H1 (cell line): ENCODE results near the gene ETS1. TPM values are rescaled to one million over a fixed set of nuclear protein-coding genes. Genes with fewer than 3 reads are reported as not detected.

Source experiments
- CTCF ChIA-PET: fragments of 300-600 bp; sonication (Branson Sonifier 250); formaldehyde crosslinking; loops from one replicate; lab custom pipeline; 2021; ENCODE audit not compliant: partially characterized antibody; lab: Charles Lee
- POLR2A ChIA-PET: fragments of 300-600 bp; sonication (Branson Sonifier 250); formaldehyde crosslinking; loops from one replicate; lab custom pipeline; 2021; ENCODE audit warnings: inconsistent platforms; ENCODE audit not compliant: partially characterized antibody; lab: Charles Lee
- DNase-seq, 2 experiments: peaks; one replicate each; pipeline versions ENCODE4 v3.0.0 to v3.0.0-alpha.2; 2010 to 2022; ENCODE audit warnings: low spot score in 2 of 2, low read depth in 1 of 2, mixed read lengths in 1 of 2
- FAIRE-seq: peaks from 2 replicates; lab custom pipeline; 2011; peaks lifted over from hg19 to GRCh38; lab: Jason Lieb, UNC
- H2AFZ ChIP-seq: 2 replicates; pipeline ENCODE4 v1.8.1; 2012; ENCODE audit warnings: low read length, inconsistent platforms
- H2AK5ac ChIP-seq: 2 replicates; pipeline ENCODE4 v1.6.1; 2013; ENCODE audit warnings: low read depth, low read length
- H2BK120ac ChIP-seq: replicated peaks from 2 replicates; pipeline ENCODE3; 2013; ENCODE audit warnings: low read depth, low read length, inconsistent platforms
- H2BK12ac ChIP-seq: 2 replicates; pipeline ENCODE4 v1.6.1; 2013; ENCODE audit warnings: low read depth, low read length
- H2BK15ac ChIP-seq: 2 replicates; pipeline ENCODE4 v1.6.1; 2013; ENCODE audit warnings: low read length
- H2BK20ac ChIP-seq: 2 replicates; pipeline ENCODE4 v1.6.1; 2013; ENCODE audit warnings: low read length
- H2BK5ac ChIP-seq: 2 replicates; pipeline ENCODE4 v1.6.1; 2013; ENCODE audit warnings: low read depth, low read length
- H3K14ac ChIP-seq: 2 replicates; pipeline ENCODE4 v1.6.1; 2013; ENCODE audit warnings: inconsistent platforms; ENCODE audit not compliant: insufficient read length
- H3K18ac ChIP-seq: 2 replicates; pipeline ENCODE4 v1.6.1; 2013; ENCODE audit warnings: low read length; ENCODE audit errors: extremely low read depth
- H3K23ac ChIP-seq: 2 replicates; pipeline ENCODE4 v1.6.1; 2013; ENCODE audit warnings: inconsistent platforms; ENCODE audit not compliant: insufficient read length
- H3K23me2 ChIP-seq: 2 replicates; pipeline ENCODE4 v1.6.1; 2013; ENCODE audit warnings: low read depth, low read length
- H3K27ac ChIP-seq: 2 replicates; pipeline ENCODE4 v1.6.1; 2011; ENCODE audit warnings: low read depth, low read length, inconsistent platforms
- H3K27me3 ChIP-seq, 4 experiments: replicated peaks in 1 of 4; 1 replicate in 1 of 4; 2 replicates in 3 of 4; pipeline versions ENCODE4 v1.6.1 to v1.8.1; 2011 to 2013; ENCODE audit warnings: low read length in 3 of 4, mild to moderate bottlenecking in 3 of 4, inconsistent platforms in 2 of 4, mixed read lengths in 2 of 4, moderate library complexity in 1 of 4; ENCODE audit not compliant: control insufficient read depth in 3 of 4, insufficient read depth in 3 of 4; ENCODE audit errors: extremely low read depth in 1 of 4
- H3K36me3 ChIP-seq, 4 experiments: 2 replicates each; pipeline versions ENCODE4 v1.6.1 to v1.8.1; 2011 to 2013; ENCODE audit warnings: mild to moderate bottlenecking in 4 of 4, low read length in 3 of 4, moderate library complexity in 2 of 4, control low read depth in 1 of 4, inconsistent platforms in 1 of 4; ENCODE audit not compliant: insufficient read depth in 4 of 4, control insufficient read depth in 2 of 4
- H3K4ac ChIP-seq: replicated peaks from 2 replicates; pipeline ENCODE3; 2013; ENCODE audit warnings: low read length, low read depth, mixed read lengths, inconsistent platforms; ENCODE audit not compliant: insufficient read length
- H3K4me1 ChIP-seq, 4 experiments: replicated peaks in 1 of 4; 1 replicate in 1 of 4; 2 replicates in 3 of 4; pipeline versions ENCODE4 v1.6.1 to v1.8.1; 2011 to 2013; ENCODE audit warnings: low read length in 3 of 4, inconsistent platforms in 2 of 4, mixed read lengths in 1 of 4; ENCODE audit not compliant: insufficient read depth in 4 of 4, control insufficient read depth in 3 of 4
- H3K4me2 ChIP-seq, 2 experiments: 2 replicates each; pipeline versions ENCODE4 v1.6.1 to v1.8.1; 2011 to 2013; ENCODE audit warnings: low read depth in 2 of 2, low read length in 2 of 2, control low read depth in 1 of 2, inconsistent platforms in 1 of 2, mild to moderate bottlenecking in 1 of 2; ENCODE audit not compliant: insufficient read depth in 1 of 2
- H3K4me3 ChIP-seq, 4 experiments: fragments of 200-600, 300-600 bp in 1 of 4; sonication (generic), shearing (Covaris generic), sonication (Bioruptor Twin) in 1 of 4; 2 replicates each; pipeline versions ENCODE4 v1.5.1 to v1.8.1; 2011 to 2016; ENCODE audit warnings: low read length in 4 of 4, low read depth in 3 of 4, control low read depth in 2 of 4, inconsistent platforms in 2 of 4, mild to moderate bottlenecking in 2 of 4, mixed read lengths in 1 of 4, moderate library complexity in 1 of 4; ENCODE audit not compliant: insufficient read depth in 2 of 4; ENCODE audit errors: extremely low read depth in 1 of 4
- H3K56ac ChIP-seq: replicated peaks from 2 replicates; pipeline ENCODE3; 2013; ENCODE audit warnings: low read depth, mild to moderate bottlenecking, mixed read lengths, low read length, inconsistent platforms; ENCODE audit not compliant: insufficient read length
- H3K79me1 ChIP-seq: 2 replicates; pipeline ENCODE4 v1.6.1; 2013; ENCODE audit warnings: low read depth, low read length, control low read depth
- H3K79me2 ChIP-seq, 2 experiments: 2 replicates each; pipeline versions ENCODE4 v1.6.1 to v1.8.1; 2012 to 2013; ENCODE audit warnings: low read length in 2 of 2, mild to moderate bottlenecking in 2 of 2, inconsistent platforms in 1 of 2; ENCODE audit not compliant: insufficient read depth in 2 of 2, control insufficient read depth in 1 of 2
- H3K9ac ChIP-seq, 4 experiments: replicated peaks in 1 of 4; 1 replicate in 1 of 4; 2 replicates in 3 of 4; pipeline versions ENCODE4 v1.6.1 to v1.8.1; 2011 to 2013; ENCODE audit warnings: low read depth in 3 of 4, low read length in 3 of 4, control low read depth in 2 of 4, mild to moderate bottlenecking in 2 of 4, moderate library complexity in 2 of 4, inconsistent platforms in 1 of 4; ENCODE audit errors: extremely low read depth in 1 of 4
- H3K9me3 ChIP-seq, 2 experiments: 2 replicates each; pipeline versions ENCODE4 v1.6.1 to v1.8.1; 2012 to 2013; ENCODE audit warnings: mild to moderate bottlenecking in 2 of 2, moderate library complexity in 2 of 2, control low read depth in 1 of 2, inconsistent platforms in 1 of 2, low read depth in 1 of 2, low read length in 1 of 2, mixed read lengths in 1 of 2; ENCODE audit not compliant: insufficient read depth in 2 of 2
- H4K20me1 ChIP-seq, 2 experiments: replicated peaks in 1 of 2; 2 replicates each; pipeline versions ENCODE3 to v1.8.1; 2011 to 2013; ENCODE audit warnings: inconsistent platforms in 2 of 2, low read length in 2 of 2, mild to moderate bottlenecking in 1 of 2; ENCODE audit not compliant: insufficient read depth in 2 of 2, control insufficient read depth in 1 of 2
- H4K5ac ChIP-seq: 2 replicates; pipeline ENCODE4 v1.6.1; 2013; ENCODE audit warnings: low read length, low read depth, mixed read lengths, inconsistent platforms; ENCODE audit not compliant: insufficient read length
- H4K8ac ChIP-seq: 2 replicates; pipeline ENCODE4 v1.8.0; 2013; ENCODE audit warnings: mild to moderate bottlenecking, moderate library complexity, low read length, inconsistent platforms; ENCODE audit not compliant: insufficient read depth; ENCODE audit errors: extremely low read depth
- H4K91ac ChIP-seq: replicated peaks from 2 replicates; pipeline ENCODE3; 2013; ENCODE audit warnings: low read length, mixed read lengths, inconsistent platforms; ENCODE audit not compliant: insufficient read length
- FOSL1 ChIP-seq: IDR thresholded peaks from 2 replicates; pipeline ENCODE4 v1.6.1; 2011; ENCODE audit warnings: mild to moderate bottlenecking, low read depth, low read length, moderate library complexity; ENCODE audit not compliant: insufficient read depth
- TBP ChIP-seq: IDR thresholded peaks from 2 replicates; pipeline ENCODE4 v1.6.1; 2011; ENCODE audit warnings: low read depth, low read length, improper control_type of control experiment
- WGBS, 2 experiments: shearing (Covaris generic) in 1 of 2; methylation state at CpG; one replicate each; pipeline versions ENCODE4 v1.1.6 to v1.1.7; 2013 to 2015; ENCODE audit warnings: low lambda C conversion rate in 2 of 2, mixed read lengths in 2 of 2, inconsistent platforms in 1 of 2, low coverage in 1 of 2, missing lambda C conversion rate in 1 of 2; ENCODE audit not compliant: insufficient replicate concordance in 2 of 2, insufficient coverage in 1 of 2, insufficient read length in 1 of 2; ENCODE audit errors: extremely low coverage in 1 of 2, missing lambda C conversion rate in 1 of 2; 5-methylcytosine and 5-hydroxymethylcytosine counted together
- polyA plus RNA-seq, 7 experiments: library from polyadenylated mRNA; depleted of rRNA in 3 of 7; stranded (reverse) in 5 of 7; unstranded in 2 of 7; fragments of >200 nt in 5 of 7; fragments of 200-250 nt in 2 of 7; gene quantifications; 1 replicate in 5 of 7; 2 replicates in 1 of 7; 4 replicates in 1 of 7; pipeline versions ENCODE4 v1.2.1 to v1.2.3, GENCODE V29; 2011 to 2013; ENCODE audit warnings: missing spikeins in 2 of 7, mixed read lengths in 2 of 7
- total RNA-seq: library from RNA; stranded (reverse); fragmentation: NEBNext Ultra II Directional; extraction: Animal tissue kit (Norgen Biotek cat#: 25700); gene quantifications from 2 replicates; pipeline ENCODE4 v1.2.1, GENCODE V29; 2021

The ETS1 gene
- total and polyA plus RNA-seq, 2 of the 8 experiments (the other 6 are each of a cell fraction or from before 2014, with no cell fraction given), result 10.0 to 35.3 TPM

DNA sequence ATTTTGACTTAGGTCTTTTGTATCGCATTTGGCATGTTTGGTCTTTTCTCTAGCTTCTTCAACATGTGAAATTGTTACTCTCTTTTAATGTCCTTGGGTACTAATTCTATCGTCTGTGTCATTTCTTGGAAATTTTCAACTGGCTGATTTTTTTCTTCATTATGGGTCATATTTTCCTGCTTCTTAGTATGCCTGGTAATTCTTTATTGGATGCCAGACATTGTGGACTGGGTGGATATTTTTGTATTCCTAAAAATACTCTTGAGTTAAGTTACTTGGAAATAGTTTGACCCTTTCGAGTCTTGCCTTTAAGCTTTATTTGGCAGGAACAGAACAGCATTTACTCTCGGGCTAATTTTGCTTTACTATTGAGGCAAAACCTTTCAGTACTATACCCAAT is 140.1 kb downstream of the ETS1 start:
- peaks cover 0 to 3% (median 0%) of the 10 kb centered on the region in 4 experiments; a peak in 1 of 7 replicates for H3K4me1 ChIP-seq
- H3K36me3 ChIP-seq, result no peaks in the 10 kb centered on the region
- H3K79me1 ChIP-seq, result no peaks in the 10 kb centered on the region
- H3K4me3 ChIP-seq, result no peak overlapping the region
- H3K27ac ChIP-seq, result no peak overlapping the region
- H4K8ac ChIP-seq, result no peak overlapping the region
- FAIRE-seq, result no peak
- H2AK5ac ChIP-seq, result no peak overlapping the region
- 89% methylated on average over 4 of the region's 4 CpGs; no CpG with 5 or more reads in 1 of the 2 experiments for WGBS, 2 experiments
- no peak overlapping the region for H2BK15ac ChIP-seq
- H3K4me2 ChIP-seq, result no peak overlapping the region
- H2BK12ac ChIP-seq, result no peak overlapping the region
- no peaks in the 10 kb centered on the region for H4K20me1 ChIP-seq
- CTCF ChIA-PET, result interaction anchor here (0.8 kb wide), 3 partner anchors 12 to 185 kb away, joined by 3 to 4 read pairs (median 4); no protein-coding TSS in a partner anchor
- no peak for DNase-seq
- no peak overlapping the region for H3K56ac ChIP-seq
- H2AFZ ChIP-seq, result no peak overlapping the region
- no peaks in the 10 kb centered on the region for H3K23me2 ChIP-seq
- no peak overlapping the region for H3K4ac ChIP-seq
- H4K91ac ChIP-seq, result no peak overlapping the region
- no peaks in the 10 kb centered on the region for H3K9me3 ChIP-seq
- H3K79me2 ChIP-seq, result no peaks in the 10 kb centered on the region
- H2BK120ac ChIP-seq, result no peak overlapping the region
- H2BK5ac ChIP-seq, result no peak overlapping the region
- no peak overlapping the region for H3K14ac ChIP-seq
- no peak overlapping the region for H3K23ac ChIP-seq
- H3K27me3 ChIP-seq, result no peaks in the 10 kb centered on the region
- no peak overlapping the region for H2BK20ac ChIP-seq
- no peak overlapping the region for H4K5ac ChIP-seq
- H3K9ac ChIP-seq, result no peak overlapping the region
- POLR2A ChIA-PET, result no interaction called here
- no peak overlapping the region for H3K18ac ChIP-seq
- TF ChIP-seq FOSL1 (no peak), TBP (no peak)
